GM18517 (cell line): Measurements from ENCODE around the gene SPX.

Experiments
- ATAC-seq: cut with Tn5 transposase; IDR thresholded peaks from one replicate; pipeline ENCODE4 v1.9.1; 2021; ENCODE audit warnings: mild to moderate bottlenecking, moderate library complexity; ENCODE audit not compliant: unreplicated experiment

The SPX gene

GRCh38 chr12:21576431-21576830 lies 50.3 kb downstream of the SPX start:
- no peak for ATAC-seq

- no peak for ATAC-seq
Observed at GRCh38 chr12:21577516-21577915, 51.4 kb downstream of the SPX start.

GRCh38 chr12:21580748-21581516 lies 54.8 kb downstream of the SPX start:
- no peak for ATAC-seq
